Activated CD4-positive, alpha-beta memory T cell treated with anti-CD3 and anti-CD28 coated beads, Interleukin-2, amount 10 ng/mL, durations not matched to agents 7 days and 5 days (primary cell): ENCODE data around the gene CDK5RAP1. TPM values are rescaled to one million over a fixed set of nuclear protein-coding genes. Genes with fewer than 3 reads are reported as not detected.

ENCODE experiments used
- CTCF ChIA-PET: fragments of 350-600 bp; sonication (Branson Sonifier 250); formaldehyde crosslinking; loops from one replicate; lab custom pipeline; 2021; ENCODE audit warnings: antibody characterized with exemption, inconsistent platforms; lab: Charles Lee
- POLR2A ChIA-PET: fragments of 350-600 bp; sonication (Branson Sonifier 250); formaldehyde crosslinking; loops from one replicate; lab custom pipeline; 2021; ENCODE audit warnings: antibody characterized with exemption; lab: Charles Lee
- DNase-seq: peaks from one replicate; pipeline ENCODE4 v3.0.0-alpha.2; 2020
- H3K27ac Mint-ChIP-seq: one replicate; pipeline ENCODE4 v1.8.0; 2021; ENCODE audit warnings: mild to moderate bottlenecking, mixed read lengths
- H3K27me3 Mint-ChIP-seq: one replicate; pipeline ENCODE4 v1.8.0; 2021; ENCODE audit warnings: mixed read lengths
- H3K36me3 Mint-ChIP-seq: one replicate; pipeline ENCODE4 v1.8.0; 2021; ENCODE audit warnings: low read depth, mixed read lengths
- H3K4me1 Mint-ChIP-seq: one replicate; pipeline ENCODE4 v1.8.0; 2021; ENCODE audit warnings: mixed read lengths
- H3K4me3 Mint-ChIP-seq: one replicate; pipeline ENCODE4 v1.8.0; 2021; ENCODE audit warnings: mild to moderate bottlenecking, mixed read lengths
- H3K9me3 Mint-ChIP-seq: one replicate; pipeline ENCODE4 v1.8.0; 2021; ENCODE audit warnings: mixed read lengths
- total RNA-seq, 2 experiments: library from RNA; stranded (reverse); gene quantifications; one replicate each; pipeline ENCODE4 v1.2.3, GENCODE V29; 2021

Gene CDK5RAP1
- total RNA-seq, 2 experiments from 2014 or later = 30.2 to 33.3 TPM

GRCh38 chr20:33336375-33336774, 64.9 kb downstream of the CDK5RAP1 start:
- ChIA-PET CTCF (no interaction called here), POLR2A (no interaction called here)
- no peaks in the 10 kb centered on the region for H3K9me3 Mint-ChIP-seq
- no peak for DNase-seq
- no peaks in the 10 kb centered on the region for H3K36me3 Mint-ChIP-seq
- no peak overlapping the region for H3K4me3 Mint-ChIP-seq
- H3K4me1 Mint-ChIP-seq = peaks cover 2% of the 10 kb centered on the region
- H3K27ac Mint-ChIP-seq = no peak overlapping the region
- no peaks in the 10 kb centered on the region for H3K27me3 Mint-ChIP-seq

- Mint-ChIP-seq H3K36me3 (no peaks in the 10 kb centered on the region), H3K27ac (no peak overlapping the region), H3K9me3 (no peaks in the 10 kb centered on the region), H3K27me3 (no peaks in the 10 kb centered on the region), H3K4me1 (peaks cover 2% of the 10 kb centered on the region), H3K4me3 (no peak overlapping the region)
- CTCF ChIA-PET = interaction anchor here (0.5 kb wide), 1 partner anchor 695 kb away, joined by 4 read pairs; no protein-coding TSS in a partner anchor
- POLR2A ChIA-PET = no interaction called here
- DNase-seq = no peak
Measured at GRCh38 chr20:33334111-33334510, 67.2 kb downstream of the CDK5RAP1 start.

- Mint-ChIP-seq H3K4me1 (peaks cover 2% of the 10 kb centered on the region), H3K27me3 (no peaks in the 10 kb centered on the region), H3K4me3 (no peak overlapping the region), H3K36me3 (no peaks in the 10 kb centered on the region), H3K9me3 (no peaks in the 10 kb centered on the region), H3K27ac (no peak overlapping the region)
- POLR2A ChIA-PET = no interaction called here
- DNase-seq = no peak
- CTCF ChIA-PET = no interaction called here
Measured at GRCh38 chr20:33333616-33334015, 67.7 kb downstream of the CDK5RAP1 start.

GRCh38 chr20:33332905-33333456, 68.3 kb downstream of the CDK5RAP1 start:
- ChIA-PET POLR2A (no interaction called here), CTCF (no interaction called here)
- H3K4me1 Mint-ChIP-seq = peaks cover 2% of the 10 kb centered on the region
- no peaks in the 10 kb centered on the region for H3K27me3 Mint-ChIP-seq
- H3K9me3 Mint-ChIP-seq = no peaks in the 10 kb centered on the region
- no peaks in the 10 kb centered on the region for H3K36me3 Mint-ChIP-seq
- H3K4me3 Mint-ChIP-seq = no peak overlapping the region
- no peak overlapping the region for H3K27ac Mint-ChIP-seq
- no peak for DNase-seq

GRCh38 chr20:33328157-33329137, 72.9 kb downstream of the CDK5RAP1 start:
- no peak overlapping the region for H3K27ac Mint-ChIP-seq
- H3K9me3 Mint-ChIP-seq = no peaks in the 10 kb centered on the region
- CTCF ChIA-PET = no interaction called here

GRCh38 chr20:33325350-33325749, 76.0 kb downstream of the CDK5RAP1 start:
- no peak for DNase-seq
- POLR2A ChIA-PET = no interaction called here
- H3K27ac Mint-ChIP-seq = no peak overlapping the region
- no peak overlapping the region for H3K4me3 Mint-ChIP-seq
- peaks cover 5% of the 10 kb centered on the region for H3K27me3 Mint-ChIP-seq
- CTCF ChIA-PET = interaction anchor here (1.1 kb wide), 1 partner anchor 26 kb away, joined by 3 read pairs; no protein-coding TSS in a partner anchor
- no peaks in the 10 kb centered on the region for H3K9me3 Mint-ChIP-seq
- H3K36me3 Mint-ChIP-seq = no peaks in the 10 kb centered on the region
- H3K4me1 Mint-ChIP-seq = no peaks in the 10 kb centered on the region

More at GRCh38 chr20:33328157-33329137, 72.9 kb downstream of the CDK5RAP1 start:
- no peaks in the 10 kb centered on the region for H3K27me3 Mint-ChIP-seq
- POLR2A ChIA-PET = no interaction called here
- no peaks in the 10 kb centered on the region for H3K36me3 Mint-ChIP-seq
- no peaks in the 10 kb centered on the region for H3K4me1 Mint-ChIP-seq
- no peak for DNase-seq
- H3K4me3 Mint-ChIP-seq = no peak overlapping the region

- peaks cover 5% of the 10 kb centered on the region for H3K27me3 Mint-ChIP-seq
- no peaks in the 10 kb centered on the region for H3K36me3 Mint-ChIP-seq
Measured at GRCh38 chr20:33323236-33323635, 78.1 kb downstream of the CDK5RAP1 start.

GRCh38 chr20:33322456-33322855, 78.9 kb downstream of the CDK5RAP1 start:
- Mint-ChIP-seq H3K36me3 (no peaks in the 10 kb centered on the region), H3K4me3 (no peak overlapping the region), H3K27me3 (peaks cover 5% of the 10 kb centered on the region), H3K4me1 (no peaks in the 10 kb centered on the region), H3K27ac (no peak overlapping the region), H3K9me3 (no peaks in the 10 kb centered on the region)
- POLR2A ChIA-PET = no interaction called here
- CTCF ChIA-PET = no interaction called here
- DNase-seq = no peak

More at GRCh38 chr20:33323236-33323635, 78.1 kb downstream of the CDK5RAP1 start:
- Mint-ChIP-seq H3K27ac (no peak overlapping the region), H3K4me1 (no peaks in the 10 kb centered on the region), H3K4me3 (no peak overlapping the region), H3K9me3 (no peaks in the 10 kb centered on the region)
- DNase-seq = no peak
- ChIA-PET POLR2A (no interaction called here), CTCF (no interaction called here)

- ChIA-PET POLR2A (no interaction called here), CTCF (no interaction called here)
- Mint-ChIP-seq H3K27ac (no peak overlapping the region), H3K27me3 (peaks cover 5% of the 10 kb centered on the region), H3K9me3 (no peaks in the 10 kb centered on the region), H3K4me3 (no peak overlapping the region), H3K4me1 (no peaks in the 10 kb centered on the region), H3K36me3 (no peaks in the 10 kb centered on the region)
- no peak for DNase-seq
Measured at GRCh38 chr20:33320006-33320405, 81.3 kb downstream of the CDK5RAP1 start.

GRCh38 chr20:33318096-33318429, 83.3 kb downstream of the CDK5RAP1 start:
- POLR2A ChIA-PET = no interaction called here
- CTCF ChIA-PET = no interaction called here
- H3K27ac Mint-ChIP-seq = no peak overlapping the region
- H3K27me3 Mint-ChIP-seq = peaks cover 5% of the 10 kb centered on the region
- H3K36me3 Mint-ChIP-seq = no peaks in the 10 kb centered on the region
- no peaks in the 10 kb centered on the region for H3K4me1 Mint-ChIP-seq
- no peaks in the 10 kb centered on the region for H3K9me3 Mint-ChIP-seq
- DNase-seq = no peak
- no peak overlapping the region for H3K4me3 Mint-ChIP-seq

- H3K27ac Mint-ChIP-seq = no peak overlapping the region
- no peaks in the 10 kb centered on the region for H3K9me3 Mint-ChIP-seq
- H3K36me3 Mint-ChIP-seq = no peaks in the 10 kb centered on the region
- H3K4me3 Mint-ChIP-seq = no peak overlapping the region
- H3K4me1 Mint-ChIP-seq = peaks cover 1% of the 10 kb centered on the region
- peaks cover 5% of the 10 kb centered on the region for H3K27me3 Mint-ChIP-seq
- POLR2A ChIA-PET = no interaction called here
- no peak for DNase-seq
- CTCF ChIA-PET = no interaction called here
Measured at GRCh38 chr20:33317424-33318095, 83.8 kb downstream of the CDK5RAP1 start.

GRCh38 chr20:33316958-33317357, 84.4 kb downstream of the CDK5RAP1 start:
- ChIA-PET CTCF (no interaction called here), POLR2A (no interaction called here)
- Mint-ChIP-seq H3K4me3 (no peak overlapping the region), H3K9me3 (no peaks in the 10 kb centered on the region), H3K27ac (no peak overlapping the region), H3K4me1 (peaks cover 1% of the 10 kb centered on the region), H3K36me3 (no peaks in the 10 kb centered on the region), H3K27me3 (no peaks in the 10 kb centered on the region)
- DNase-seq = no peak

GRCh38 chr20:33316343-33316742, 85.0 kb downstream of the CDK5RAP1 start:
- no peaks in the 10 kb centered on the region for H3K9me3 Mint-ChIP-seq
- DNase-seq = no peak
- POLR2A ChIA-PET = no interaction called here
- H3K27ac Mint-ChIP-seq = no peak overlapping the region
- H3K36me3 Mint-ChIP-seq = no peaks in the 10 kb centered on the region
- H3K27me3 Mint-ChIP-seq = no peaks in the 10 kb centered on the region
- H3K4me1 Mint-ChIP-seq = peaks cover 1% of the 10 kb centered on the region
- H3K4me3 Mint-ChIP-seq = no peak overlapping the region
- CTCF ChIA-PET = no interaction called here
